ENCODE results near the gene NACC2. TPM values are rescaled to one million over a fixed set of nuclear protein-coding genes. Genes with fewer than 3 reads are reported as not detected.

Gene NACC2
- total and polyA plus RNA-seq, 2 donors (not counting 1 experiment from before 2014, with no cell fraction given), result 12.3 to 18.2 TPM

- Histone ChIP-seq H2AFZ (ENCODE audit: low read length) (no peak overlapping the region), H3K9ac (ENCODE audit: insufficient read depth, low read length) (no peak overlapping the region), H3K79me2 (ENCODE audit: control insufficient read depth, insufficient read depth, low read length) (peaks cover 13% of the 10 kb centered on the region), H3K27ac (ENCODE audit: insufficient read depth, low read length) (no peak overlapping the region), H3K4me2 (ENCODE audit: extremely low read depth, insufficient read depth, low read length) (no peak overlapping the region), H3K27me3 (ENCODE audit: control insufficient read depth, insufficient read depth, low read length) (no peaks in the 10 kb centered on the region), H3K9me3 (ENCODE audit: control insufficient read depth, insufficient read depth, low read depth, low read length) (no peaks in the 10 kb centered on the region), H3K4me1 (ENCODE audit: control insufficient read depth, extremely low read depth, insufficient read depth, low read length) (peaks cover 10% of the 10 kb centered on the region), H3K4me3 (replicated peaks in 1 of 4; ENCODE audit: control extremely low read depth in 1 of 4, insufficient read depth in 1 of 4, low read depth in 3 of 4, low read length in 4 of 4) (no peak overlapping the region), H3K36me3 (ENCODE audit: control insufficient read depth, insufficient read depth, low read length) (peaks cover 9% of the 10 kb centered on the region), H4K20me1 (ENCODE audit: control insufficient read depth, extremely low read depth, insufficient read depth, low read length) (no peaks in the 10 kb centered on the region)
- DNase-seq (ENCODE audit: low read depth in 2 of 2), result no peak
- TF ChIP-seq EZH2 (IDR thresholded peaks at IDR 0.05; ENCODE audit: low read length, missing control alignments) (no peak), CTCF (conservative IDR thresholded peaks at IDR 0.05 in 1 of 2, IDR thresholded peaks at IDR 0.05 in 1 of 2; ENCODE audit: low read depth in 1 of 2, low read length in 2 of 2) (no peak)
Observed at GRCh38 chr9:136112541-136112940, 17.5 kb upstream of the NACC2 start.

- Histone ChIP-seq H3K9me3 (ENCODE audit: control insufficient read depth, insufficient read depth, low read depth, low read length) (no peaks in the 10 kb centered on the region), H3K27ac (ENCODE audit: insufficient read depth, low read length) (no peak overlapping the region), H3K36me3 (ENCODE audit: control insufficient read depth, insufficient read depth, low read length) (peaks cover 9% of the 10 kb centered on the region), H3K27me3 (ENCODE audit: control insufficient read depth, insufficient read depth, low read length) (no peaks in the 10 kb centered on the region), H3K79me2 (ENCODE audit: control insufficient read depth, insufficient read depth, low read length) (peaks cover 7% of the 10 kb centered on the region), H4K20me1 (ENCODE audit: control insufficient read depth, extremely low read depth, insufficient read depth, low read length) (no peaks in the 10 kb centered on the region), H3K4me1 (ENCODE audit: control insufficient read depth, extremely low read depth, insufficient read depth, low read length) (peaks cover 8% of the 10 kb centered on the region), H2AFZ (ENCODE audit: low read length) (no peak overlapping the region), H3K4me3 (replicated peaks in 1 of 4; ENCODE audit: control extremely low read depth in 1 of 4, insufficient read depth in 1 of 4, low read depth in 3 of 4, low read length in 4 of 4) (no peak overlapping the region), H3K9ac (ENCODE audit: insufficient read depth, low read length) (no peak overlapping the region), H3K4me2 (ENCODE audit: extremely low read depth, insufficient read depth, low read length) (no peak overlapping the region)
- TF ChIP-seq CTCF (conservative IDR thresholded peaks at IDR 0.05 in 1 of 2, IDR thresholded peaks at IDR 0.05 in 1 of 2; ENCODE audit: low read depth in 1 of 2, low read length in 2 of 2), result no peak
- TF ChIP-seq EZH2 (IDR thresholded peaks at IDR 0.05; ENCODE audit: low read length, missing control alignments), result no peak
- no peak for DNase-seq (ENCODE audit: low read depth in 2 of 2)
Observed at GRCh38 chr9:136111910-136112309, 16.8 kb upstream of the NACC2 start.

- H3K4me2 ChIP-seq (ENCODE audit: extremely low read depth, insufficient read depth, low read length), result no peak overlapping the region
- peaks cover 6% of the 10 kb centered on the region for H3K36me3 ChIP-seq (ENCODE audit: control insufficient read depth, insufficient read depth, low read length)
- peaks cover 8% of the 10 kb centered on the region for H3K4me1 ChIP-seq (ENCODE audit: control insufficient read depth, extremely low read depth, insufficient read depth, low read length)
- no peaks in the 10 kb centered on the region for H3K79me2 ChIP-seq (ENCODE audit: control insufficient read depth, insufficient read depth, low read length)
- H3K9ac ChIP-seq (ENCODE audit: insufficient read depth, low read length), result no peak overlapping the region
- H3K4me3 ChIP-seq (replicated peaks in 1 of 4; ENCODE audit: control extremely low read depth in 1 of 4, insufficient read depth in 1 of 4, low read depth in 3 of 4, low read length in 4 of 4), result no peak overlapping the region
- DNase-seq (ENCODE audit: low read depth in 2 of 2), result no peak
- H3K27ac ChIP-seq (ENCODE audit: insufficient read depth, low read length), result no peak overlapping the region
- no peak for TF ChIP-seq CTCF (conservative IDR thresholded peaks at IDR 0.05 in 1 of 2, IDR thresholded peaks at IDR 0.05 in 1 of 2; ENCODE audit: low read depth in 1 of 2, low read length in 2 of 2)
- TF ChIP-seq EZH2 (IDR thresholded peaks at IDR 0.05; ENCODE audit: low read length, missing control alignments), result no peak
- no peak overlapping the region for H2AFZ ChIP-seq (ENCODE audit: low read length)
- no peaks in the 10 kb centered on the region for H4K20me1 ChIP-seq (ENCODE audit: control insufficient read depth, extremely low read depth, insufficient read depth, low read length)
- H3K9me3 ChIP-seq (ENCODE audit: control insufficient read depth, insufficient read depth, low read depth, low read length), result no peaks in the 10 kb centered on the region
- no peaks in the 10 kb centered on the region for H3K27me3 ChIP-seq (ENCODE audit: control insufficient read depth, insufficient read depth, low read length)
Observed at GRCh38 chr9:136111190-136111589, 16.1 kb upstream of the NACC2 start.

Measured in fibroblast of lung (primary cell).